ENCODE measurements around the gene DAPK2. TPM values are rescaled to one million over a fixed set of nuclear protein-coding genes. Genes with fewer than 3 reads are reported as not detected.

The DAPK2 gene
- total RNA-seq, 1 donor from 2014 or later: 1.9 TPM

DNA sequence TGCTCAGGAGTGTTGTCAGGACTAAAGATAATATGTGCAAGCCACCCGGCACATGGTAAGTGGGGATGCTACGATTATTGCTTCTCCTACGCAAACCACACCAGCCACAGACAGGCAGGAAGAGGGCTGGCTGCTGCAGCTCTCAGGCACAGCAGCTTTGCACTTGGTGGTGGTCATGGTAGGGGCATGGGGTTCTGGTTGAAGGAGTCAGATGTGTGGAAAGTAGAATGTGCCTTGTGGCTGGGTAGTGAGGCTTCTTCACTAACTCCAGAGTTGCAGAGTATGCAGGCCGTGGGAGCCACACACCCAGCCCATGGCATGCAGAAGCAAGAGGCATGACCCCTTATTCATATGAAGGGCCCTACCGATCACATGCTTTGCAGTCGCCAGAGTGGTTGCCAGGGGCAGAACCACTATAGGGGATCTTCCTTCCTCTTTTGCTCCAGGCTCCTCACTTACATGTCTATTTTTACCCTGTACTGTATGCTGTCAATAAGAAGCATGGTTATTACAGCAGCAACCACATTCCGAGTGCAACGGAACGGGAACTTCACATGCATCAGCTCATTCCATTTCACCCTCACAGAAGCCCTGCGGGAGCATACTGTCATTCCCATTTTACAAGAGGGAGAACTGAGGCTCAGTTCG lies 153.4 kb downstream of the DAPK2 start:
- DNase-seq (ENCODE audit: low spot score): peak; percentile 78
- Mint-ChIP-seq H3K4me1 (ENCODE audit: low read depth) (peaks cover 58% of the 10 kb centered on the region), H3K27me3 (ENCODE audit: low read depth) (no peaks in the 10 kb centered on the region), H3K27ac (peak overlapping the region; percentile 58), H3K36me3 (ENCODE audit: low read depth) (no peaks in the 10 kb centered on the region), H3K9me3 (no peaks in the 10 kb centered on the region), H3K4me3 (ENCODE audit: low read depth) (no peak overlapping the region)
- intact Hi-C loops (cut with micrococcal nuclease): loop anchor here (1.0 to 10.0 kb wide), 9 partner anchors 23 to 388 kb away; partner anchors contain the start of genes DAPK2, HERC1, SNX22 and USP3

DNA sequence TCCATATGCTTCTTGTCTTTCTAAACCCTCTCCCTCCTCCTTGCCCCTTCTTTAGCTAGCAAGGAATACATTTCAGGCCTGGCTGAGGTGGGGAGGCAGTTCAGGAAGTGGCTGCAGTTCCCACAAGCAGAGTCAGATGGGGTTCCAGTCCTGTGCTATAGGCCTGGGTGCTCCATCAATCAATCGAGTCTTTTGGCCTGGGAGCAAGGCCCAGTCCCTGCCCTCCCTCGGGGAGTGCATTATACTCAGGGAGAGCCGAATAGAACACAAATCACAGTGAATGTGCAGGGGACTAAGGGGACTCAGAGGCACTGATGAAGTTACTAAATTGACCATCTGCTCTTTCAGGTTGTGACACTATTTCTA lies 154.5 kb downstream of the DAPK2 start:
- H3K4me1 Mint-ChIP-seq (ENCODE audit: low read depth): peaks cover 48% of the 10 kb centered on the region

DNA sequence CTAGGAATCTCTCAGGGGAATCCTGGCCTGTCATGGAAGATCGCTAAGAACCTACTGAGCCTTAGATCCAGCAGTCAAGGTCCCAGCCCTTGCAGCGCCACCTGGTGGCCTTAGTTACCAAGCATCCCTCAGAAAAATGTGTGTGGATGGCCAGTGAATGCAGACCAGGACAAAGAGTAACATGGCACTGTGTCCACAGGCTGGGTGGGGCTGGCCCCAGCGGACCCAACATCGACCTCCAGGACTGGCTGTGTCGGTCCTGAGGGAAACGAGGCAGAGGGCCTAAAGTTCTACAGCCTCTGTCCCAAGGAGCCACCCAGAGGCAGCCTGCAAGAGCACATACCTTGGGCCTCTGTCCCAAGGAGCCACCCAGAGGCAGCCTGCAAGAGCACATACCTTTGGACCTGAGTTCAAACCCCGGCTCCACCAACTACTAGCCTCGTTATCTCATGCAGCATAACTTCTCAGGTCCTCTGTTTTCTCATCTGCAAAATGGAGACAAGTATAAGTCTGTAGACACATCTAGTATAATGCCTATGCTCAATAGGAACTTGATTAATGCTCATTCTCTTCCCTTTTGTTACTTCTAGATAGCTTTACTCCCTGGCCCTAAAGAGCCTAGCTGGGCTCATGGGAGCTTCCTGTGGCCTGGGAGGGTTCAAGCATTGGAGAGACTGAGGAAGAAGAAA lies 155.1 kb downstream of the DAPK2 start:
- no peaks in the 10 kb centered on the region for H3K36me3 Mint-ChIP-seq (ENCODE audit: low read depth)
- H3K27me3 Mint-ChIP-seq (ENCODE audit: low read depth): no peaks in the 10 kb centered on the region
- H3K4me1 Mint-ChIP-seq (ENCODE audit: low read depth): peaks cover 43% of the 10 kb centered on the region
- H3K4me3 Mint-ChIP-seq (ENCODE audit: low read depth): no peak overlapping the region
- intact Hi-C loops (cut with micrococcal nuclease): loop anchor here (1.0 to 10.0 kb wide), 5 partner anchors 156 to 386 kb away; partner anchors contain the start of genes DAPK2, SNX22 and USP3
- H3K9me3 Mint-ChIP-seq: no peaks in the 10 kb centered on the region
- DNase-seq (ENCODE audit: low spot score): peak; percentile 61
- no peak overlapping the region for H3K27ac Mint-ChIP-seq

More for the DNA sequence above, 154.5 kb downstream of the DAPK2 start:
- intact Hi-C loops (cut with micrococcal nuclease): loop anchor here (1.0 to 10.0 kb wide), 11 partner anchors 21 to 387 kb away; partner anchors contain the start of genes DAPK2, HERC1, SNX22 and USP3
- Mint-ChIP-seq H3K27ac (peak overlapping the region; percentile 41), H3K4me3 (ENCODE audit: low read depth) (no peak overlapping the region), H3K9me3 (no peaks in the 10 kb centered on the region), H3K27me3 (ENCODE audit: low read depth) (no peaks in the 10 kb centered on the region), H3K36me3 (ENCODE audit: low read depth) (no peaks in the 10 kb centered on the region)
- DNase-seq (ENCODE audit: low spot score): no peak

DNA sequence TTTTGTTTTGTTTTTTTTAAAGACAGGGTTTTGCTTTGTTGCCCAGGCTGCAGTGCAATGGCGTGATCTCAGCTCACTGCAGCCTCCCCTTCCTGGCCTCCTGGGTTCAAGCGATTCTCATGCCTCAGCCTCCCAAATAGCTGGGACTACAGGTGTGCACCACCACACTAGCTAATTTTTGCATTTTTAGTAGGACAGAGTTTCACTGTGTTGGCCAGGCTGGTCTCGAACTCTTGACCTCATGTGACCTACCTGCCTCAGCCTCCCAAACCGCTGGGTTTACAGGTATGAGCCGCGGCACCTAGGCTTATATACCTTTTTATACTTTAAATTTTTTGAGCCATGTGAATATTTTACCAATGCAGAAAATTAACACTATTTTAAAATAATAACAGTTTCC lies 155.7 kb downstream of the DAPK2 start:
- intact Hi-C loops (cut with micrococcal nuclease): loop anchor here (1.0 to 10.0 kb wide), 5 partner anchors 157 to 386 kb away; partner anchors contain the start of genes DAPK2, SNX22 and USP3
- Mint-ChIP-seq H3K4me1 (ENCODE audit: low read depth) (peaks cover 37% of the 10 kb centered on the region), H3K36me3 (ENCODE audit: low read depth) (no peaks in the 10 kb centered on the region), H3K9me3 (no peaks in the 10 kb centered on the region), H3K4me3 (ENCODE audit: low read depth) (no peak overlapping the region), H3K27me3 (ENCODE audit: low read depth) (no peaks in the 10 kb centered on the region), H3K27ac (no peak overlapping the region)
- no peak for DNase-seq (ENCODE audit: low spot score)

DNA sequence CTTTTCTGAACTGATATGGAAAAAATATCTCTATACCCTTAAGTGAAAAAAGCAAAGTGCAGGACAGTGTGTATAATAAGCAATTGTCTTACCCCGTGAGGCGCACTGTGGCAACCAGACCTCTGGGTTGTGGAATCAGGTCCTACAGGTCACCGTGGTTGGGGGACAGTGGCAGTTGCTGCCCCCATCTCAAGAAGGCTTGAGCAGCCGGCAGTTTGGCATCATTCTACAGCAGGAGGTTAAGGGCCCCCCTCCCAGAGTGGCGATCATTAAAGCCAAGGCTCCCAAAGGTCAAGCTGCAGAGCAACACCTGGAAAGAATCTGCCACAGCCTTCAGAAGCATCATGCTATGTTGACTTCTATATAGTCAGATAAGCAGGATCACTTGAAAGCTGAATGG lies 156.5 kb downstream of the DAPK2 start:
- DNase-seq (ENCODE audit: low spot score): no peak
- Mint-ChIP-seq H3K9me3 (no peaks in the 10 kb centered on the region), H3K4me1 (ENCODE audit: low read depth) (peaks cover 30% of the 10 kb centered on the region), H3K36me3 (ENCODE audit: low read depth) (no peaks in the 10 kb centered on the region), H3K4me3 (ENCODE audit: low read depth) (no peak overlapping the region), H3K27me3 (ENCODE audit: low read depth) (no peaks in the 10 kb centered on the region), H3K27ac (no peak overlapping the region)
- intact Hi-C loops (cut with micrococcal nuclease): loop anchor here (5.0 to 10.0 kb wide), 3 partner anchors 157 to 385 kb away; partner anchors contain the start of genes DAPK2, SNX22 and USP3

DNA sequence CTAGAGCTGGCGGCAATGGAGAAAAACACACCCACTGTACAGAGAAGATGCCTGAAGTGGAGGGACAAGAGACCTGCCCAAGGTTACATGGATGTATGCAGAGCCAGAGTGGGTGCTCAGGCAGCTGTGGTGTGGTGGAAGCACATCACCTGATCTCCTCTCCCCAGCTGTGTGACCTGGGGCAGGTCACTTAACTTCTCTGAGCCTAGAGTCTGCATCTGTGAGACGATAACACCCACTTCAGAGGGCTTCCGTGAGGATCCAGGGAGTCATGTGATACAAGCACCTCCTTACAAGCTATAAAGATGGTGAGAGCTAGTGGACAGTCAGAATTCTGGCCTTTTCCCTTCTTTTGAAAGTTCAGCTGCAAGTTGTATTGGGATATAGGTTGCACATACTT lies 157.5 kb downstream of the DAPK2 start:
- peaks cover 29% of the 10 kb centered on the region for H3K4me1 Mint-ChIP-seq (ENCODE audit: low read depth)
- intact Hi-C loops (cut with micrococcal nuclease): no loop called here

DNA sequence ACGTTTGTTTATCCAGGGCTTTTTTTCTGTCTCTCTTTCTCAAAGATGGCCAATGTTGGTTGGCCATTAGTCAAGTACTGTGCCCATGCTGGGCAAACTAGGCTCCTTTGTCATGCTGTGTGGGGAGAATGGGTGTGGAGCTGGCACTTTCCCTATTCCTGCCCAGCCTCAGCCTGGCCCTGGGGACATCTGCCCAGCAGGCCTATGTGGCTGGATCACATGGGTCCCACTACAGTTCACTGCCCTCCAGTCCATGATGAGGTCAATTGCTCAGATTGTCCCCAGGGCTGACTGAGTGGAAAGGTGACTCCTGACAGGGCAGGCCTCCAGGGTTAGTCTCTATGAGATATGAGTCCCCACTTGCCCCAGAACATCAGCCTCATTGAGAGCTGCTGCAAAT lies 158.1 kb downstream of the DAPK2 start:
- Mint-ChIP-seq H3K4me1 (ENCODE audit: low read depth) (peaks cover 22% of the 10 kb centered on the region), H3K9me3 (no peaks in the 10 kb centered on the region), H3K27me3 (ENCODE audit: low read depth) (no peaks in the 10 kb centered on the region), H3K27ac (no peak overlapping the region), H3K4me3 (ENCODE audit: low read depth) (no peak overlapping the region), H3K36me3 (ENCODE audit: low read depth) (no peaks in the 10 kb centered on the region)
- intact Hi-C loops (cut with micrococcal nuclease): no loop called here
- no peak for DNase-seq (ENCODE audit: low spot score)

More for the DNA sequence above, 157.5 kb downstream of the DAPK2 start:
- Mint-ChIP-seq H3K4me3 (ENCODE audit: low read depth) (no peak overlapping the region), H3K36me3 (ENCODE audit: low read depth) (no peaks in the 10 kb centered on the region), H3K9me3 (no peaks in the 10 kb centered on the region), H3K27me3 (ENCODE audit: low read depth) (no peaks in the 10 kb centered on the region), H3K27ac (no peak overlapping the region)
- no peak for DNase-seq (ENCODE audit: low spot score)

DNA sequence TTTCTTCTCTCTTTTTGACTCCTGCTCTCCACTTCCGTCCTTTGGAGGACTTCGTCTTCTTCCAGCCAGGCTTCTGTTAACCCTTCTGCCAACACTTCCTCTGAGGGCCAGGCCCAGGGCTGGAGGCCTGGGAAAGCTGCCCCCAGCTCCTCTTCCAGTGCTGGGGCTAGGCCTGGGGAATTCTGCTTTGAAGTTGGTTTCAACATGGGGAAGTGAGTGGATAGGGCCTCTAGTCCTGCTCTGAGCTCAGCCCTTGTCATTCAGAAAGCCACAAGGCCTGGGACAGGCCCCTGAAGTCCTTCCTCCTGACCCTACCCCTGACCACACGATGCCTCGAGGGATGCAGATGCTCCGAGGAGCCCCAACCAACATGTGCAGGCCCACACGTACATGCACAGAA lies 158.7 kb downstream of the DAPK2 start:
- no peaks in the 10 kb centered on the region for H3K27me3 Mint-ChIP-seq (ENCODE audit: low read depth)
- H3K36me3 Mint-ChIP-seq (ENCODE audit: low read depth): no peaks in the 10 kb centered on the region
- H3K4me1 Mint-ChIP-seq (ENCODE audit: low read depth): peaks cover 17% of the 10 kb centered on the region
- no peak for DNase-seq (ENCODE audit: low spot score)
- no peaks in the 10 kb centered on the region for H3K9me3 Mint-ChIP-seq
- intact Hi-C loops (cut with micrococcal nuclease): no loop called here
- H3K4me3 Mint-ChIP-seq (ENCODE audit: low read depth): no peak overlapping the region
- H3K27ac Mint-ChIP-seq: no peak overlapping the region

DNA sequence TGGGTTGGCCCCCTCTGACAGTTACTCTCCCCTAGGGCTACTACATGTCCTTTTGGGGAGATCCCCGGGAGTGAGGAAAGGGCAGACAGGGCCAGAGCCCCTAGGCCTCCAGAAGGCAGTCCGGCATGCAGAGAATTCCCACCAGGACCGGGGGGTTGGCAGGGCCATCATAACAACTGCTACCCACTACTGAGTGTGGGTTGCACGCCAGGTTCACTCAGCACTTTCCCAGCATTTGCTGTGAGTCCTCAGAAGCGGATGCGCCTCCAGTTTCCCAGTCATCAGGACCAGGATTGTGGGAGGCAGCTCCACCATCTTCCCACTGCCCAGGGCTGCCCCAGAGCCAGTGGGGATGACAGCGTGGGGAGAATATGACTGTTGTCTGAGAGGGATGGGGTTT lies 161.3 kb downstream of the DAPK2 start:
- H3K4me3 Mint-ChIP-seq (ENCODE audit: low read depth): no peak overlapping the region
- H3K36me3 Mint-ChIP-seq (ENCODE audit: low read depth): no peaks in the 10 kb centered on the region
- DNase-seq (ENCODE audit: low spot score): no peak
- no peaks in the 10 kb centered on the region for H3K9me3 Mint-ChIP-seq
- peaks cover 7% of the 10 kb centered on the region for H3K4me1 Mint-ChIP-seq (ENCODE audit: low read depth)
- no peak overlapping the region for H3K27ac Mint-ChIP-seq
- no peaks in the 10 kb centered on the region for H3K27me3 Mint-ChIP-seq (ENCODE audit: low read depth)
- intact Hi-C loops (cut with micrococcal nuclease): no loop called here

DNA sequence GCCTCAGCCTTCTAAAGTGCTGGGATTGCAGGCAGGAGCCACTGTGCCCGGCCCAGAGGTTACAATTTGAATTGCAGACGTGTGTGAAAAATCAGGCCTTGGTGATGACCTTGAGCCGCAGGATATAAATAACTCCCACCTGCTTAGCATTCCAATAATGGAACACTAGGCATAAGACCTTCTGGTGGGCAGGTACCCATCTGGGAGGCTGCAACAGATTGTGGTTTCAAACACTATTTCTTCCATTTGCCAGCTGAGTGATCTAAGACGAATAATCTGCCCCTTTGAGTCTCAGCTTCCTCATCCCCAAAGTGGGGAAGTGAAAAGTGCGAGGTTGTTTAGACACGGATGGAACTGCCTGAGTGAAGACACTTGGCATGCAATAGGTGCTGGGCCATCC lies 164.9 kb downstream of the DAPK2 start:
- no peaks in the 10 kb centered on the region for H3K36me3 Mint-ChIP-seq (ENCODE audit: low read depth)
- no peaks in the 10 kb centered on the region for H3K27me3 Mint-ChIP-seq (ENCODE audit: low read depth)
- DNase-seq (ENCODE audit: low spot score): no peak
- H3K9me3 Mint-ChIP-seq: no peaks in the 10 kb centered on the region
- peaks cover 7% of the 10 kb centered on the region for H3K4me1 Mint-ChIP-seq (ENCODE audit: low read depth)
- no peak overlapping the region for H3K27ac Mint-ChIP-seq
- intact Hi-C loops (cut with micrococcal nuclease): no loop called here
- no peak overlapping the region for H3K4me3 Mint-ChIP-seq (ENCODE audit: low read depth)

DNA sequence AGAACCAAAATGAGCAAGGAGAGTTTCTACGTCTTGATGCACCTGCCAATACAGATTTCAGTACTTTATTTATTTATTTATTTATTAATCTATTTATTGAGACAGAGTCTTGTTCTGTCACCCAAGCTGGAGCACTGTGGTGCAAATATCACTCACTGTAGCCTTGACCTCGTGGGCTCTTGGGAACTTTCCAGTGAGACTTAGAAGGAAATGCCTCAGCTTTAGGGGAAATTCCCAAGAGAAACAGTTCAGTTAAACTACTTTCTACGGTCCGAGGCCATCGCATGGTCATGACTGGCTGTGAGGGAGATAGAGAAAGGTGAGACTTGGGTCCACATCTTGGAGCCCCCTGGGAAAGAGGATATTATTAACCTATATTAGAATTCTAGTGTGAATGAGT lies 165.5 kb downstream of the DAPK2 start:
- Mint-ChIP-seq H3K4me1 (ENCODE audit: low read depth) (peaks cover 7% of the 10 kb centered on the region), H3K27ac (peak overlapping the region; percentile 53), H3K9me3 (no peaks in the 10 kb centered on the region), H3K36me3 (ENCODE audit: low read depth) (no peaks in the 10 kb centered on the region), H3K27me3 (ENCODE audit: low read depth) (no peaks in the 10 kb centered on the region), H3K4me3 (ENCODE audit: low read depth) (no peak overlapping the region)
- no peak for DNase-seq (ENCODE audit: low spot score)
- intact Hi-C loops (cut with micrococcal nuclease): no loop called here

DNA sequence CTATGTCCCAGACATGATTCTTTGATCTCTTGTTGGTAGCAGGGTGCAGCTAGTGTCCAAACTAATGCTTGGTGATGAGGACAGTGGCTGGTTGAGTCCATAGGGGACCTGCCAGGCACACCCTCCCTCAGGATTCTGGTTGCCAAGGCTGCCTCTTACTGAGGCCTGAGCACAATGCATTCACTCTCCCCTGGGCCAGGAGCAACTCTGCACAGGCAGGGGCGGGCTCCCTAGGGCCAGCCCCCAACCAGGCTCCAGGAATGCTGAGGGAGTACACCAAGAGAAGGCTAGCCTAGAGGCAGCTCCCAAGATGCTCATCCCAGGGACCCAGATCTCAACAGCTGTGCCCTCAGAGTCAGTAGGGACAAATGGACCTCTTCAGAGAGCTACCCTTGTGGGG lies 166.3 kb downstream of the DAPK2 start:
- H3K36me3 Mint-ChIP-seq (ENCODE audit: low read depth): no peaks in the 10 kb centered on the region
- H3K4me1 Mint-ChIP-seq (ENCODE audit: low read depth): peaks cover 7% of the 10 kb centered on the region
- DNase-seq (ENCODE audit: low spot score): no peak
- no peaks in the 10 kb centered on the region for H3K27me3 Mint-ChIP-seq (ENCODE audit: low read depth)
- H3K27ac Mint-ChIP-seq: no peak overlapping the region
- H3K9me3 Mint-ChIP-seq: no peaks in the 10 kb centered on the region
- H3K4me3 Mint-ChIP-seq (ENCODE audit: low read depth): no peak overlapping the region
- intact Hi-C loops (cut with micrococcal nuclease): no loop called here

DNA sequence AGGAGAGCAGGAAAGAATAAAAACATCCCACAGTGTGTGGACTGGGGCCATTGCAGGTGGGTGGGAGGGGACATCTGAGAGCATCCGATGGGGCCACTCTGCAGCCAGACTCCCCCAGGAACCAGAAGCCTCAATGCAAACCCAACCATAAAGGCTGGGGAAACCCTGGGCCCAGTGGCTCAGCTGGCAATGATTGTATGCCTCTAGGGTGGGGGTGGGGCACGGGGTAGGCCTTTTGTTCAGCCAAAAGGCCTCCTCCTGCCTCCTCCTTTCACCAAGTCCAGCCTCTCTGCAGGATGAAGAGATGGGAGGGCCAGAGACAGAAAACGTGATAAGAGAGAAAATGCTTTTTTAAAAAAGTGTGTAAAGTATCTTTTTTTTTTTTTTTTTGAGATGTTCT lies 167.1 kb downstream of the DAPK2 start:
- no peaks in the 10 kb centered on the region for H3K27me3 Mint-ChIP-seq (ENCODE audit: low read depth)

More for the DNA sequence above, 167.1 kb downstream of the DAPK2 start:
- Mint-ChIP-seq H3K36me3 (ENCODE audit: low read depth) (no peaks in the 10 kb centered on the region), H3K4me1 (ENCODE audit: low read depth) (peaks cover 7% of the 10 kb centered on the region), H3K9me3 (no peaks in the 10 kb centered on the region), H3K27ac (no peak overlapping the region), H3K4me3 (ENCODE audit: low read depth) (no peak overlapping the region)
- no peak for DNase-seq (ENCODE audit: low spot score)
- intact Hi-C loops (cut with micrococcal nuclease): no loop called here

Measured in activated T-helper 2 cell treated with anti-CD3 and anti-CD28 coated beads, Interferon-gamma antibody, Interleukin-2, Interleukin-4, amounts not matched to agents 10 μg/mL and 5 μg/mL and 100 μg/mL, durations not matched to agents 14 hours and 24 hours and 36 hours (primary cell).